ENCODE measurements around the gene KRT26.

DNA sequence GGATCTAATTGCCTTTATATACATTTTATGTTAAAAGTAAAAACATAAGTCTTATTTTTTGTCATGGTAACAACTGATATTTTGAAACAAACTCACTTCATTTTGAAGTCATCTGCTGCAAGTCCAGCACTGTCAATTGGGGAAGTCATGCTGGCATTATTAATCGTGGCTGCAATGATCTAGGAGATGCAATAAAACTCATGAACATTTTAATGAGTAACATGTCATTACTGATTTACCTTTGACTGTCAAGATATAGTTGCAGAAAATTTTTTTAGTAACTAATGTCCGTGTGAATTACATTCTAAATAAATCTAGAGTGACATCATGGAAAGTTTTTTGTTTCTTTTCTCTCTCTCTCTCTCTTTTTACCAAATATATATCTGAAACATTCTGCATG, 51.1 kb downstream of the KRT26 start:
- TF ChIP-seq, protein P1, sequence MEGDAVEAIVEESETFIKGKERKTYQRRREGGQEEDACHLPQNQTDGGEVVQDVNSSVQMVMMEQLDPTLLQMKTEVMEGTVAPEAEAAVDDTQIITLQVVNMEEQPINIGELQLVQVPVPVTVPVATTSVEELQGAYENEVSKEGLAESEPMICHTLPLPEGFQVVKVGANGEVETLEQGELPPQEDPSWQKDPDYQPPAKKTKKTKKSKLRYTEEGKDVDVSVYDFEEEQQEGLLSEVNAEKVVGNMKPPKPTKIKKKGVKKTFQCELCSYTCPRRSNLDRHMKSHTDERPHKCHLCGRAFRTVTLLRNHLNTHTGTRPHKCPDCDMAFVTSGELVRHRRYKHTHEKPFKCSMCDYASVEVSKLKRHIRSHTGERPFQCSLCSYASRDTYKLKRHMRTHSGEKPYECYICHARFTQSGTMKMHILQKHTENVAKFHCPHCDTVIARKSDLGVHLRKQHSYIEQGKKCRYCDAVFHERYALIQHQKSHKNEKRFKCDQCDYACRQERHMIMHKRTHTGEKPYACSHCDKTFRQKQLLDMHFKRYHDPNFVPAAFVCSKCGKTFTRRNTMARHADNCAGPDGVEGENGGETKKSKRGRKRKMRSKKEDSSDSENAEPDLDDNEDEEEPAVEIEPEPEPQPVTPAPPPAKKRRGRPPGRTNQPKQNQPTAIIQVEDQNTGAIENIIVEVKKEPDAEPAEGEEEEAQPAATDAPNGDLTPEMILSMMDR (IDR thresholded peaks at IDR 0.05): no peak
- TF ChIP-seq FOXS1 (CRISPR knock-in tag; IDR thresholded peaks at IDR 0.05): no peak
- TF ChIP-seq ZNF302 (CRISPR knock-in tag; IDR thresholded peaks at IDR 0.05): no peak
- TF ChIP-seq RAD21 (conservative IDR thresholded peaks at IDR 0.05 in 1 of 2, IDR thresholded peaks at IDR 0.05 in 1 of 2): no peak
- no peak for TF ChIP-seq POLR2A (IDR thresholded peaks at IDR 0.05; ENCODE audit: low read length)
- no peak for TF ChIP-seq MYC (IDR thresholded peaks at IDR 0.05; ENCODE audit: borderline replicate concordance, low read length)
- no peak for TF ChIP-seq NFE2L2 (conservative IDR thresholded peaks at IDR 0.05; ENCODE audit: low read length)
- no peak for TF ChIP-seq CHD4 (IDR thresholded peaks at IDR 0.05; ENCODE audit: borderline replicate concordance)
- TF ChIP-seq CBX8 (IDR thresholded peaks at IDR 0.05): no peak
- no peak for TF ChIP-seq ZC3H11A (IDR thresholded peaks at IDR 0.05)

All from A549 (cell line).